HG03571 (cell line): Measurements from ENCODE around the gene LAMC1.
"Not testable (repeated sequence)": the region's sequence is repeated elsewhere in the genome, so short reads cannot be mapped to it uniquely, and the experiment has no call there.

ENCODE experiments used
- ATAC-seq: cut with Tn5 transposase; IDR thresholded peaks from one replicate; pipeline ENCODE4 v1.9.1; 2021; ENCODE audit not compliant: unreplicated experiment

Gene LAMC1

GRCh38 chr1:183040547-183040971 is 17.3 kb downstream of the LAMC1 start:
- ATAC-seq = no peak

GRCh38 chr1:183043254-183043653 is 20.0 kb downstream of the LAMC1 start:
- ATAC-seq = no peak

- no peak for ATAC-seq
These were observed 20.9 kb downstream of the LAMC1 start for GRCh38 chr1:183043872-183044854.

- no peak for ATAC-seq
These were observed 21.9 kb downstream of the LAMC1 start for GRCh38 chr1:183044893-183045649.

GRCh38 chr1:183048087-183049085 is 25.2 kb downstream of the LAMC1 start:
- ATAC-seq = peak; percentile 98

- ATAC-seq = no peak
These were observed 28.3 kb downstream of the LAMC1 start for GRCh38 chr1:183051546-183051945.

- no peak for ATAC-seq
These were observed 29.6 kb downstream of the LAMC1 start for GRCh38 chr1:183052861-183053260.

- no peak for ATAC-seq
These were observed 35.8 kb downstream of the LAMC1 start for GRCh38 chr1:183058851-183059502.

GRCh38 chr1:183061194-183061593 is 38.0 kb downstream of the LAMC1 start:
- no peak for ATAC-seq

GRCh38 chr1:183063349-183063748 is 40.1 kb downstream of the LAMC1 start:
- no peak for ATAC-seq

GRCh38 chr1:183065168-183065706 is 42.0 kb downstream of the LAMC1 start:
- no peak for ATAC-seq

GRCh38 chr1:183066432-183066831 is 43.2 kb downstream of the LAMC1 start:
- not testable (repeated sequence) for ATAC-seq

GRCh38 chr1:183069562-183070216 is 46.5 kb downstream of the LAMC1 start:
- no peak for ATAC-seq

- no peak for ATAC-seq
These were observed 47.2 kb downstream of the LAMC1 start for GRCh38 chr1:183070234-183070922.

- ATAC-seq = peak; percentile 84
These were observed 47.9 kb downstream of the LAMC1 start for GRCh38 chr1:183070923-183071618.

- not testable (repeated sequence) for ATAC-seq
These were observed 49.4 kb downstream of the LAMC1 start for GRCh38 chr1:183072595-183072994.

GRCh38 chr1:183073320-183073719 is 50.1 kb downstream of the LAMC1 start:
- ATAC-seq = no peak

GRCh38 chr1:183074215-183074614 is 51.0 kb downstream of the LAMC1 start:
- no peak for ATAC-seq
